SK-N-SH treated with all-trans-retinoic acid at 6 μM for 48 hours (cell line): ENCODE measurements around the gene CTDSP2.

Experiments used
- ATAC-seq: fragments of 200-7000 bp; cut with Tn5 transposase; 3 replicates; pipeline ENCODE4 v1.9.1; 2020; ENCODE audit warnings: mild to moderate bottlenecking, moderate library complexity
- ARNTL ChIP-seq: fragments of 450-650 bp; formaldehyde crosslinking; IDR thresholded peaks from 2 replicates; pipeline ENCODE4 v1.5.0; 2020; ENCODE audit warnings: low read depth, mild to moderate bottlenecking, moderate library complexity, borderline replicate concordance
- BACH2 ChIP-seq: fragments of 250-450 bp; sonication (Bioruptor Pico); IDR thresholded peaks from 2 replicates; pipeline ENCODE4 v1.9.0; 2021; ENCODE audit warnings: mild to moderate bottlenecking, borderline replicate concordance
- CREB5 ChIP-seq: fragments of 250-450 bp; sonication (Bioruptor Pico); IDR thresholded peaks from 2 replicates; pipeline ENCODE4 v1.5.1; 2020; ENCODE audit warnings: low read depth, mild to moderate bottlenecking, moderate library complexity
- CSDC2 ChIP-seq: fragments of 250-450 bp; sonication (Bioruptor Pico); IDR thresholded peaks from 2 replicates; pipeline ENCODE4 v1.5.0; 2020; ENCODE audit warnings: mild to moderate bottlenecking, moderate library complexity
- CSRNP3 ChIP-seq: fragments of 250-450 bp; sonication (Bioruptor Pico); IDR thresholded peaks from 2 replicates; pipeline ENCODE4 v1.5.1; 2021; ENCODE audit warnings: mild to moderate bottlenecking, moderate library complexity
- ESRRG ChIP-seq: fragments of 250-450 bp; sonication (Bioruptor Pico); IDR thresholded peaks from 2 replicates; pipeline ENCODE4 v1.6.1; 2021; ENCODE audit warnings: mild to moderate bottlenecking
- GLIS3 ChIP-seq: fragments of 250-450 bp; sonication (Bioruptor Pico); IDR thresholded peaks from 2 replicates; pipeline ENCODE4 v1.5.0; 2020; ENCODE audit warnings: mild to moderate bottlenecking, moderate library complexity
- ISL1 ChIP-seq: fragments of 250-450 bp; sonication (Bioruptor Pico); IDR thresholded peaks from 2 replicates; pipeline ENCODE4 v2.1.2; 2022; ENCODE audit warnings: mild to moderate bottlenecking, moderate library complexity
- OSR1 ChIP-seq: fragments of 250-450 bp; sonication (Bioruptor Pico); IDR thresholded peaks from 2 replicates; pipeline ENCODE4 v1.8.0; 2022; ENCODE audit warnings: moderate library complexity, mild to moderate bottlenecking, inconsistent platforms
- PATZ1 ChIP-seq: fragments of 250-450 bp; sonication (Bioruptor Pico); IDR thresholded peaks from 2 replicates; pipeline ENCODE4 v1.8.0; 2020; ENCODE audit warnings: mild to moderate bottlenecking, moderate library complexity, borderline replicate concordance
- POU6F1 ChIP-seq: fragments of 250-450 bp; sonication (Bioruptor Pico); IDR thresholded peaks from 2 replicates; pipeline ENCODE4 v1.8.0; 2021; ENCODE audit warnings: low read depth, mild to moderate bottlenecking, moderate library complexity, borderline replicate concordance
- PPARA ChIP-seq: fragments of 250-450 bp; sonication (Bioruptor Pico); IDR thresholded peaks from 2 replicates; pipeline ENCODE4 v1.5.0; 2020; ENCODE audit warnings: mild to moderate bottlenecking, borderline replicate concordance
- RARB ChIP-seq: fragments of 250-450 bp; sonication (Bioruptor Pico); IDR thresholded peaks from 2 replicates; pipeline ENCODE4 v1.8.0; 2021; ENCODE audit warnings: mild to moderate bottlenecking, moderate library complexity
- SNAI2 ChIP-seq: fragments of 250-450 bp; sonication (Bioruptor Pico); IDR thresholded peaks from 2 replicates; pipeline ENCODE4 v1.5.0; 2020; ENCODE audit warnings: mild to moderate bottlenecking, moderate library complexity
- TCF4 ChIP-seq: fragments of 250-450 bp; sonication (Bioruptor Pico); IDR thresholded peaks from 2 replicates; pipeline ENCODE4 v1.8.0; 2021; ENCODE audit warnings: mild to moderate bottlenecking, moderate library complexity, borderline replicate concordance
- TOX ChIP-seq: fragments of 250-450 bp; sonication (Bioruptor Pico); IDR thresholded peaks from 2 replicates; pipeline ENCODE4 v1.8.0; 2021; ENCODE audit warnings: mild to moderate bottlenecking, moderate library complexity, borderline replicate concordance
- TSHZ2 ChIP-seq: fragments of 250-450 bp; sonication (Bioruptor Pico); IDR thresholded peaks from 2 replicates; pipeline ENCODE4 v1.5.0; 2020; ENCODE audit warnings: mild to moderate bottlenecking, moderate library complexity
- ZC3H10 ChIP-seq: fragments of 250-450 bp; sonication (Bioruptor Pico); IDR thresholded peaks from 2 replicates; pipeline ENCODE4 v1.5.1; 2021; ENCODE audit warnings: mild to moderate bottlenecking, moderate library complexity
- ZFP3 ChIP-seq: fragments of 250-450 bp; sonication (Bioruptor Pico); IDR thresholded peaks from 2 replicates; pipeline ENCODE4 v1.5.0; 2020; ENCODE audit warnings: mild to moderate bottlenecking, moderate library complexity
- ZNF565 ChIP-seq: fragments of 450-650 bp; formaldehyde crosslinking; conservative IDR thresholded peaks from 2 replicates; pipeline ENCODE4 v1.5.0; 2020; ENCODE audit warnings: low read depth, mild to moderate bottlenecking, moderate library complexity
- ZNF70 ChIP-seq: fragments of 450-650 bp; formaldehyde crosslinking; IDR thresholded peaks from 2 replicates; pipeline ENCODE4 v1.5.0; 2020; ENCODE audit warnings: mild to moderate bottlenecking, moderate library complexity
- ZNF8 ChIP-seq: fragments of 450-650 bp; formaldehyde crosslinking; IDR thresholded peaks from 2 replicates; pipeline ENCODE4 v1.5.0; 2020; ENCODE audit warnings: mild to moderate bottlenecking, moderate library complexity

Gene CTDSP2

GRCh38 chr12:57811028-57811755 lies 35.3 kb downstream of the CTDSP2 start (continued):
- TF ChIP-seq TSHZ2 (CRISPR knock-in tag) (no peak), SNAI2 (CRISPR knock-in tag) (no peak), ISL1 (CRISPR knock-in tag) (no peak), ESRRG (CRISPR knock-in tag) (no peak), PPARA (CRISPR knock-in tag) (no peak), ZC3H10 (CRISPR knock-in tag) (no peak)

- ATAC-seq, result peak; percentile 33
- no peak for TF ChIP-seq ARNTL (CRISPR knock-in tag)
- no peak for TF ChIP-seq ISL1 (CRISPR knock-in tag)
- no peak for TF ChIP-seq ZNF565 (CRISPR knock-in tag)
- TF ChIP-seq SNAI2 (CRISPR knock-in tag), result no peak
- TF ChIP-seq PATZ1 (CRISPR knock-in tag), result no peak
- no peak for TF ChIP-seq TCF4 (CRISPR knock-in tag)
- TF ChIP-seq TOX (CRISPR knock-in tag), result no peak
- no peak for TF ChIP-seq ZC3H10 (CRISPR knock-in tag)
- TF ChIP-seq CREB5 (CRISPR knock-in tag), result no peak
- no peak for TF ChIP-seq POU6F1 (CRISPR knock-in tag)
- TF ChIP-seq OSR1 (CRISPR knock-in tag), result no peak
Measured at GRCh38 chr12:57810450-57810849, 36.1 kb downstream of the CTDSP2 start.

- TF ChIP-seq ESRRG (CRISPR knock-in tag), result no peak
- no peak for TF ChIP-seq TOX (CRISPR knock-in tag)
- no peak for TF ChIP-seq PPARA (CRISPR knock-in tag)
- no peak for TF ChIP-seq RARB
- no peak for TF ChIP-seq POU6F1 (CRISPR knock-in tag)
- no peak for TF ChIP-seq CSRNP3
- no peak for TF ChIP-seq ZFP3 (CRISPR knock-in tag)
- no peak for TF ChIP-seq CREB5 (CRISPR knock-in tag)
- no peak for TF ChIP-seq ZNF8 (CRISPR knock-in tag)
- no peak for TF ChIP-seq ARNTL (CRISPR knock-in tag)
- TF ChIP-seq ISL1 (CRISPR knock-in tag), result no peak
- no peak for TF ChIP-seq ZNF565 (CRISPR knock-in tag)
- no peak for TF ChIP-seq BACH2 (CRISPR knock-in tag)
- TF ChIP-seq GLIS3 (CRISPR knock-in tag), result no peak
- no peak for TF ChIP-seq ZNF70 (CRISPR knock-in tag)
- TF ChIP-seq CSDC2 (CRISPR knock-in tag), result no peak
- TF ChIP-seq OSR1 (CRISPR knock-in tag), result no peak
- no peak for ATAC-seq
Measured at GRCh38 chr12:57809425-57809824, 37.1 kb downstream of the CTDSP2 start.
